K562 (cell line): ENCODE measurements around the gene FAM83E. TPM values are rescaled to one million over a fixed set of nuclear protein-coding genes. Genes with fewer than 3 reads are reported as not detected.

Source experiments
- ARID2 ChIP-seq: fragments of 450-650 bp; IDR thresholded peaks from 2 replicates; pipeline ENCODE4 v1.6.1; 2017; ENCODE audit warnings: antibody characterized with exemption, mild to moderate bottlenecking
- BHLHE40 ChIP-seq: IDR thresholded peaks from 2 replicates; pipeline ENCODE4 v1.6.1; 2011; ENCODE audit warnings: low read length, improper control_type of control experiment
- CBFA2T2 ChIP-seq: fragments of 450-650 bp; conservative IDR thresholded peaks from 2 replicates; pipeline ENCODE4 v1.6.1; 2017; ENCODE audit warnings: mild to moderate bottlenecking
- CREB3L1 ChIP-seq: fragments of 450-650 bp; IDR thresholded peaks from 2 replicates; pipeline ENCODE4 v1.6.1; 2014; ENCODE audit warnings: low read depth, mild to moderate bottlenecking, moderate library complexity, borderline replicate concordance
- ETV1 ChIP-seq: fragments of 450-650 bp; conservative IDR thresholded peaks from 2 replicates; pipeline ENCODE4 v1.6.1; 2016; ENCODE audit warnings: missing genetic modification characterization, control low read depth, low read depth, missing compliant biosample characterization
- KAT7 ChIP-seq: sonication (generic); formaldehyde crosslinking; IDR thresholded peaks from 2 replicates; pipeline ENCODE4 v1.8.0; 2022; ENCODE audit warnings: missing genetic modification reagents, mild to moderate bottlenecking, borderline replicate concordance
- LEF1 ChIP-seq: fragments of 450-650 bp; IDR thresholded peaks from 2 replicates; pipeline ENCODE4 v1.6.1; 2016; ENCODE audit warnings: mild to moderate bottlenecking
- NR3C1 ChIP-seq: sonication (generic); formaldehyde crosslinking; IDR thresholded peaks from 2 replicates; pipeline ENCODE4 v1.8.1; 2022; ENCODE audit warnings: missing genetic modification reagents
- PURB ChIP-seq: sonication (generic); formaldehyde crosslinking; IDR thresholded peaks from 2 replicates; pipeline ENCODE4 v1.9.0; 2021; ENCODE audit warnings: low read depth, mild to moderate bottlenecking, missing genetic modification reagents
- SMAD1 ChIP-seq: fragments of 150-350 bp; IDR thresholded peaks from 2 replicates; pipeline ENCODE4 v1.6.1; 2014; ENCODE audit warnings: low read length, low read depth; ENCODE audit not compliant: partially characterized antibody
- SREBF1 ChIP-seq: fragments of 150-350 bp; IDR thresholded peaks from 2 replicates; pipeline ENCODE4 v1.6.1; 2014; ENCODE audit warnings: antibody characterized with exemption, low read depth, low read length, borderline replicate concordance
- TARDBP ChIP-seq: fragments of 450-650 bp; IDR thresholded peaks from 2 replicates; pipeline ENCODE4 v1.6.1; 2016
- ZNF212 ChIP-seq: fragments of 450-650 bp; formaldehyde crosslinking; IDR thresholded peaks from 2 replicates; pipeline ENCODE4 v1.4.0; 2020; ENCODE audit warnings: mild to moderate bottlenecking
- polyA plus RNA-seq, 8 experiments: library from polyadenylated mRNA; depleted of rRNA in 4 of 8; stranded (reverse) in 5 of 8; unstranded in 3 of 8; fragments of >200 nt; fragmentation: Nextera tagmentation in 2 of 8; fragmentation: Illumina TruSeq in 1 of 8; extraction: Ambion mirVana in 2 of 8; extraction: Trizol in 1 of 8; gene quantifications; 2 replicates each; pipeline versions ENCODE4 v1.2.1 to v1.2.3, GENCODE V29; 2011 to 2014; ENCODE audit warnings: inconsistent platforms in 1 of 8, missing spikeins in 1 of 8
- total RNA-seq, 7 experiments: library from RNA; depleted of rRNA in 6 of 7; stranded (reverse); fragments of >200 nt in 6 of 7; fragmentation: Illumina TruSeq in 2 of 7; extraction: Trizol in 2 of 7; gene quantifications; 2 replicates each; pipeline versions ENCODE4 v1.2.1 to v1.2.3, GENCODE V29; 2011 to 2021; ENCODE audit warnings: low replicate concordance in 1 of 7
- TF ChIP-seq, protein P1 (sequence below), 2 experiments: fragments of 450-650 bp; IDR thresholded peaks; 2 replicates each; pipeline ENCODE4 v1.6.1; 2018; ENCODE audit warnings: mild to moderate bottlenecking in 2 of 2, low read depth in 1 of 2; ENCODE audit not compliant: partially characterized antibody in 2 of 2

The FAM83E gene
- total and polyA plus RNA-seq, 9 of the 15 experiments (the other 6 are each of a cell fraction or from before 2014, with no cell fraction given) = 0.15 to 0.87 (median 0.29) TPM; not detected in 4

DNA sequence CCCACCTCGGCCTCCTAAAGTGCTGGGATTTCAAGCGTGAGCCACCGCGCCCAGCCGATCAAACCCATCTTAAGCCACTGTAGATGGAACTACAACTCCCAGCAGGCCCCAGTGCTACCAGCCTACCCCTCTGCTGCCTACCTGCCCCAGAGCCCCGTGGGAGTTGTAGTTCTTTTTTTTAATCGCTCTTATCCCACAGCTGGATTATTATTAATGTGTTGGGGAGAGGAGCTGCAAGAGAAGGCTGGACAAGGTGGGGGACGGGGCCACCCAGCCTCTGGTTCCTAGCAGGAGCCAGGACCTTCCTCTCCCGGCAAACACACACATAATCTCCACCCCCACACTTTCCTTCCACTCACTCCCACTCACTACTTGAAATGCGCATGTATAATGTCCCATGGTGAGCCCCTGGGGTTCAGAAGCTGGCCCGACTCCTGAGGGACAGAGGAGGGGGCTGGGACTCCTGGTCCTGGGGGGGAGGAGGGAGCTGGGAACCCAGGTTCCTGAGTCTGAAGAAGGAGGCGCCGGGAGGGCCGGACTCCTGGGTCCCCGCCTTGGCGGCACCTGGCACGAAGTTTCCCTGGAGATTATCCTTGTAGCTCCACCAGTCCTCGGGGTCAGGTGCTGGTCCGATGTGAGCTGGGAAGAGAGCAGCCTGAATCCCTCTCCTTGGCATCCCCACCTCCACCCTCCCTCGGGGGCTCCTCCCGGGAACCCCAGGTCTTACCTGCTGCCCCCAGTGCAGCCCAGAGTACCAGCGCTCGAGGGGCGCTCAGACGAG is 30.2 kb upstream of the FAM83E start (continued):
- TF ChIP-seq ETV1 (tag) (no peak), ZNF212 (CRISPR knock-in tag) (no peak), CREB3L1 (peak; percentile 92), ARID2 (no peak), SMAD1 (no peak), SREBF1 (no peak), KAT7 (CRISPR knock-in tag) (no peak), PURB (CRISPR knock-in tag) (no peak), NR3C1 (CRISPR knock-in tag) (no peak), LEF1 (peak; percentile 38; the same call in 1 of the 2 replicates), TARDBP (no peak), BHLHE40 (no peak), CBFA2T2 (no peak)
- TF ChIP-seq, protein P1, sequence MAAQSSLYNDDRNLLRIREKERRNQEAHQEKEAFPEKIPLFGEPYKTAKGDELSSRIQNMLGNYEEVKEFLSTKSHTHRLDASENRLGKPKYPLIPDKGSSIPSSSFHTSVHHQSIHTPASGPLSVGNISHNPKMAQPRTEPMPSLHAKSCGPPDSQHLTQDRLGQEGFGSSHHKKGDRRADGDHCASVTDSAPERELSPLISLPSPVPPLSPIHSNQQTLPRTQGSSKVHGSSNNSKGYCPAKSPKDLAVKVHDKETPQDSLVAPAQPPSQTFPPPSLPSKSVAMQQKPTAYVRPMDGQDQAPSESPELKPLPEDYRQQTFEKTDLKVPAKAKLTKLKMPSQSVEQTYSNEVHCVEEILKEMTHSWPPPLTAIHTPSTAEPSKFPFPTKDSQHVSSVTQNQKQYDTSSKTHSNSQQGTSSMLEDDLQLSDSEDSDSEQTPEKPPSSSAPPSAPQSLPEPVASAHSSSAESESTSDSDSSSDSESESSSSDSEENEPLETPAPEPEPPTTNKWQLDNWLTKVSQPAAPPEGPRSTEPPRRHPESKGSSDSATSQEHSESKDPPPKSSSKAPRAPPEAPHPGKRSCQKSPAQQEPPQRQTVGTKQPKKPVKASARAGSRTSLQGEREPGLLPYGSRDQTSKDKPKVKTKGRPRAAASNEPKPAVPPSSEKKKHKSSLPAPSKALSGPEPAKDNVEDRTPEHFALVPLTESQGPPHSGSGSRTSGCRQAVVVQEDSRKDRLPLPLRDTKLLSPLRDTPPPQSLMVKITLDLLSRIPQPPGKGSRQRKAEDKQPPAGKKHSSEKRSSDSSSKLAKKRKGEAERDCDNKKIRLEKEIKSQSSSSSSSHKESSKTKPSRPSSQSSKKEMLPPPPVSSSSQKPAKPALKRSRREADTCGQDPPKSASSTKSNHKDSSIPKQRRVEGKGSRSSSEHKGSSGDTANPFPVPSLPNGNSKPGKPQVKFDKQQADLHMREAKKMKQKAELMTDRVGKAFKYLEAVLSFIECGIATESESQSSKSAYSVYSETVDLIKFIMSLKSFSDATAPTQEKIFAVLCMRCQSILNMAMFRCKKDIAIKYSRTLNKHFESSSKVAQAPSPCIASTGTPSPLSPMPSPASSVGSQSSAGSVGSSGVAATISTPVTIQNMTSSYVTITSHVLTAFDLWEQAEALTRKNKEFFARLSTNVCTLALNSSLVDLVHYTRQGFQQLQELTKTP (IDR thresholded peaks at IDR 0.05; ENCODE audit: low read depth in 1 of 2, partially characterized antibody in 2 of 2) = peak; percentile 85 to 100
